ENCODE data around the gene MED15.
A peak's percentile ranks its signal among the peaks of the same experiment; 100 is the strongest.

MED15 gene

DNA sequence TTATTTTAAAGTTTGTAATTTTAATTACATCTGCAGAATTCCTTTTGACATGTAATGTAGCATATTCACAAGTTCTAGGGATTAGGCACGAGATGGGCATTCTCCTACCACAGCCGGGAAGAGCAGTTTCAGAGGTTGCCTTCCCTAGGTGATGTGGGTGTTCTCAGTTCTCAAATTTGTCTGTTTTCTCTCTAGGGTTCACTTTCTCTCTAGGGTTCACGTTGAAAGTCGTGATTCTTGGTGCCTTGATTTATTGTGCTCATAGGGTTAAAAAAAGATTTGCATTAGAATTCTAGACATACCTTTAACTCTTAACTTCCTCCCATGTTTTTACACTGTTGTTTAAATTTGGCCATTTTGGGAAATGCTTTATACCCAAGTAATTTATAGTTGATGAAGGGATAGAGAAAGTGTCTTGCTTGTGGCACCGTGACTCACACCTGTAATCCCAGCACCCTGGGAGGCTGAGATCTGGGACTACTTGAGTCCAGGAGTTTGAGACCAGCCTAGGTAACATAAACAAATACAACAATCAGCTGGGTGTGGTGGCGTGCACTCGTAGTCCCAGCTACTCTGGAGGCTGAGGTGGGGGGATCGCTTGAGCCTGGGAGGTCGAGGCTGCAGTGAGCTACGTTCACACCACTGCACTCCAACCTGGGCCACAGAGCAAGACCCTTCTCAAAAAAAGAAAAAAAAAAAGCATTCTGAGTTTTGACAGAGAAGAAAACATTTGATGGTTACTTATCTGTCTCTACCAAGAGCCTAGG lies 3.6 kb downstream of the MED15 start:
- no peak for DNase-seq

DNA sequence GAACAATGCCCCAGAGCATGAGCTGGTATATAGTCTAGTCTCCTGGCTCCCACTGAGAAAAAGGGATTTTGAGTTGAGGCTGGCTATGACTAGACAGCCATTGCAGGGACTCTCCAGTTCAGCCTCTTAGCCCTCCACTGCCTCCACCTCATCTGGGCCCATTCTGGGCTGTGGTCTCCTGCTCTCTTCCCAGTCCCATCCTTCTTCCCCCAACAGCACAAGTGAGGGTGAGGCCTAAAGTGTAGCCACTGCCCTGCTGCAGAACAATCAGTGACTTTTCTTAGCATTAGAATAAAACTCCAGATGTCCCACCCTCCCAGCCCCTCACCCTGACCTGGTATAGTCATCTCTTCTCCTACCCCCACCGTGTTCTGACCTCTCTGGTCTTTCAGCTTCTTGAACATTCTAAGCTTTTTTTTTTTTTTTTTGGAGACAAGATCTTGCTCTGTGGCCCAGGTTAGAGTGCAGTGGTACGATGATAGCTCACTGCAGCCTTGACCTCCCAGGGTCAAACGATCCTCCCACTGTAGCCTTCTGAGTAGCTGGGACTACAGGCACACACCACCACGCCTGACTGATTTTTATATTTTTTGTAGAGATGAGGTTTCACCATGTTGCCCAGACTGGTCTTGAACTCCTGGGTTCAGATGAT lies 4.3 kb downstream of the MED15 start:
- DNase-seq, result no peak

DNA sequence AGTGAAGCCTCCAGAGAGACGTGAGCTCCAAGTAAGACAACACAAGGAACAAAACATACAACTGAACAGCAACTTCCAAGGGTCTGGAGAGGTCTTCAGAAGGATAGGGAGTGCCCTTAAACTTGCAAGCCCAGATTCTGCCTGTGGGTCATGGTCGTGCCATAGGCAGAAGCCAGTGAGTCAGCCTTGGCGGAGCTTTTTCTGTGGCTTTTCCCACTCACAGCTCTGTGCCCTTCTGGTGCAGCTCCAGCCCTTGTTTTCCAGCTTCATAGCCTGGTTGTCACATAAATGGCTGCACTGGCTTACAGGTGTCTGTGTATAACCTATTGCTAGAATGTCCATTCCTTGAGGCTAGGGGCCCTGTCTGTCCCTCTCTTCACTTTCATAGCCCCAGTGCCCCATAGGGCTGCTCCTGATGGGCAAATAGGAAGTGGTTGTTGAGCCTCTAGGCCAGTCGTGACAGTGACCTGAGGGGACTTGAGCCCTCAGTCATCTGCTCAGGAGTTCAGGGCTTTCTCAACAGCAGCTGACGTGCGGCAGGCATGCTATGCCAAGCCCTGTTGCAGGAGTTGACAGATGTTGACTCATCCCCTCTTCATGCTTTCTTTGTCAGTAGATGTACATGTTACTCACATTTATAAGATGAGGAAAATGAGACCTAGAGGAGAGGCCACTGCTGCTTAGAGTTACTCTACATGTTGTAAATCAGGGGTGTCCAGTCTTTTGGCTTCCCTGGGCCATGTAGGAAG lies 7.4 kb downstream of the MED15 start:
- DNase-seq, result no peak

DNA sequence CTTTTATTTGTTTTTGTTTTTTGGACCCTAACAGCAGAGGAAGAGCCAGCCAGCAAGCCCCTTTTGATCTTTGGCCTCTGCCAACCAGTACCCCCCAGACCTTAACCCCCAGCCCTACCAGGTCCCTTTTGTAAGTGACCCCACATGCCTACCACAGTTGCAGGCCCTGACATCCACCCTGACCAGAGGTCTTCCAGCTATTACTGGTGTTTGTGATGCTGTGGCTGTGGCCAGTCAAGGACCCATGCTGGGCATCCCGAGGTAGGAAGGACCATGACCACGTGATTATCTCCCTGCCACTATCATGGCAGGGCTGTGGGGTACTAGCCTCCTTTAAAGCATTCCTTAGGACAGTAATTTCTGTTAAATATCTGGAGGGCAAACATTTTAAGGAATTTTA lies 9.0 kb downstream of the MED15 start:
- no peak for DNase-seq

DNA sequence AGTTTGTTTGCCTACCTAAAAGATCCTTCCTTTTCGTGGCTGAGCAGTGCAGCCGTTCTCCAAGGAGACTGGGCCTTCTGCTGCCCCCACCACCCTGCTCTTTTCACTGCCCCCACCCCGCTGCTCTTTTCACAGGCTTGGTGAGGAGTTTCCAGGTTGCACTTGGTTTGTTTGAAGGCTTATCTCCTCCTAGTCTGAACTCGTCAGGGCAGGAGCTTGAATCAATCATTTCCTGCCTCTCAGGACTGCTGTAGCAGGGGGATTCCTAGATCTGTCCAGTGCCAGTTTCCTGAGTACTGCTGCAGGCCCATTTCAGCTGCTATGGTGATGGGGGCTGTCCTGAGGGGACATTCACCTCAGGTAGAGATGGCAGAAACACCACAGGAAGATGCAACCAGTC lies 10.0 kb downstream of the MED15 start:
- DNase-seq, result no peak

DNA sequence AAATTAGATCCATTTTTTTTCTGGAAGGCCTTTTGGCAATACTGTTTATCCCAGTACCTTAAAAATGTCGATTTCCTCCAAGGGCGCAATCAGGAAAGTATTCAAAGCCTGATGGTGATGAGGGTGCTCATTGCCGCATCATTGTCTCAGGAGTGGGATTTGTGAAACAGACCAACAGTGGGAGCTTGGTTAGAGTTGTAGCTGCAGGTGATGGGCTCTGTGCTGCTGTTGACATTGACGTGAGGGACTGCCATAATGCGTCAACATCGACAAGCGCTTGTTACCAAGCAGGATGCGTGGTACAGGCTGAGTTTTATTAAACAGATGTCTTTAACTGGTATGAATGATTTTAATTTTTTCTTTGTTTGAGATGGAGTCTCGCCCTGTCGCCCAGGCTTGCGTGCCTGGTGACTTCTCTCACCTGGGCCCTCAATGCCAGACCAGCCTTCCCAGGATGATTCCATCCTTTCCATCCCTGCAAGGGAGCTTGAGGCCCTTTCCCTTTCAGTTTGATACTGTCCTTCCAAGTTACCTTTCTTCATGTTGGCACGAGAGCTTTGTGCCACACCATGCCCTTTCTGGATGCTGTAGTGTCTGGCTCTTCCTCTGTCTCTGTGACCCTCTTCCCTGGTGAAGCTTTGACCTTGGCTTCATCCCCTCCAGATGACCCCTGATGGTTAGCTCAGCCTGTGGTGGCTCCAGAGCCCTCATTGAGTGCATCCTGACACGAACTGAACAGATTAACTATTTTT lies 10.6 kb downstream of the MED15 start:
- DNase-seq, result no peak

DNA sequence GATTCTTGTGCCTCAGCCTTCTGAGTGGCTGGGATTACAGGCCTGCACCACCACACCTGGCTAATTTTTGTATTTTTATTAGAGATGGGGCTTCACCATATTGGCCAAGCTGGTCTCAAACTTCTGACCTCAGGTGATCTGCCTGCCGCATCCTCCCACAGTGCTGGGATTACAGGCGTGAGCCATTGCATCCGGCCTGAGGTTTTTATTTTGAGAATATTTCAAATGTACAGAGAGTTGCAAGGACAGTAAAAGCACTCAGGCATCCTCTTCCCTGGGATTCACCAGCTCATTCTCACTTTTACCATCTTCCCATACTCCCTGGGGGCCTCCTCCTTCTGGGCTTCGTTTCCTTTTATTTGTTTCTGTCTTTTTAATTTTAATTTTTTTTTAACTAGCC lies 12.1 kb downstream of the MED15 start:
- DNase-seq, result no peak

DNA sequence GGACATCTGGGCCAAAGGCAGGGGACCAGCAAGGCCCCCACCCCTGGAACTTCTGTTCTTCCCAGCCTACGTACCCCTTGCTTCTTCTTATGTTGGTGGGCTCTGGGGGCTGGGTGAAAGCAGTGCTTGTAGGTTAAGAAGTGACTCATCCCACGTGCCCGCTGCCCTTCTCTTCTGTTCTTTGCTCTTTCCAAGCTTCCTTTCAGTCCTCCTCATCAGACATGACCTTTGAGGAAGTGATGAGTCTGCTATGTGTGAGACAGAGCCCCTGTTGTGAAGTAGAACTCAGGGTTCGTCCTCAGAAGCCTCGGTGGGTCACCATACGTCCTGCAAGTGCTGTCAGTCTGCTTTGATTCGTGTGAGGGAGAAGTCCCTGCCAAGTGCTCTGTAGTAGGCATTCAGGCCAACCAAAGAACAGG lies 12.7 kb downstream of the MED15 start:
- DNase-seq, result no peak

DNA sequence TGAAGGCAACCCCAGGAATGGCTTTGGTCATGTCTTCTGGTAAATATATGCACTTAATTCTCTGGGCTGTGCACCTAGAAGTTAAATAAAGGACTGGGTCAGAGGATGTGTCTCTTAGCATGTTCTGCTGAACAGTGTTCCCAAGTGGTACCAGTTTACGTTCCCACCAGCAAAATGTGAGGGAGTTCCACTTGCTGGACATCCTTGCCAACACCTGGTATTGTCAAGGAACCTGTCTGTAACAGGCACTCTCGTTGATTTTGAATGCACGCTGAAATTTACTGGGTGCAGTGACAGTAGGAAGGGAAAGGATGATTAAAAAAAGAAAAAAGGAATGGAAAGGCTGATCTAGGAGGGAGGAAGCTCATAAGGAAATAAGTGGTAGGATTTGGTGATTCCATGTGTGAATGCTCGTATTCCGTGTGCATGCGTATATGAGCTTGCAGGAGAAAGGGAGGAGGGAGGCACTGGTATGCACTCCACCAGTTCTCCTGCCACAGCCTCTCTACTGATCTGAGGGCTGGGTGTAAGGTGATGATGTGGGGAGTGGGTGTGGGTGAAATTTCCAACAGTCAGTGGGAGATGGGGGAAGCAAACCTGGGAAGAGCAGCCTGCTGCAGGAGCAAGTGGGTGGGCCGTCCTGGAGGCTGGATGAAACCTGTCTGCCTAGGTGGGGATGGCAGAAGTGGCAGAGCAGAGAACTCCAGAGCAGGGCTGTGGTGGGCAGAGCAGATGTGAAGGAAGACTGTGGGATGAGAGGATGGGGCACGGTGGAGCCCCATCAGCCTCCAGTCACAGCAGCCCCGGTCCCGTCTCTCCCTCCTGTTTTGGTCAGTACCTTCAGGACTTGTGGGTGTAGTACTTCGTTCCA lies 15.0 kb downstream of the MED15 start:
- no peak for DNase-seq

DNA sequence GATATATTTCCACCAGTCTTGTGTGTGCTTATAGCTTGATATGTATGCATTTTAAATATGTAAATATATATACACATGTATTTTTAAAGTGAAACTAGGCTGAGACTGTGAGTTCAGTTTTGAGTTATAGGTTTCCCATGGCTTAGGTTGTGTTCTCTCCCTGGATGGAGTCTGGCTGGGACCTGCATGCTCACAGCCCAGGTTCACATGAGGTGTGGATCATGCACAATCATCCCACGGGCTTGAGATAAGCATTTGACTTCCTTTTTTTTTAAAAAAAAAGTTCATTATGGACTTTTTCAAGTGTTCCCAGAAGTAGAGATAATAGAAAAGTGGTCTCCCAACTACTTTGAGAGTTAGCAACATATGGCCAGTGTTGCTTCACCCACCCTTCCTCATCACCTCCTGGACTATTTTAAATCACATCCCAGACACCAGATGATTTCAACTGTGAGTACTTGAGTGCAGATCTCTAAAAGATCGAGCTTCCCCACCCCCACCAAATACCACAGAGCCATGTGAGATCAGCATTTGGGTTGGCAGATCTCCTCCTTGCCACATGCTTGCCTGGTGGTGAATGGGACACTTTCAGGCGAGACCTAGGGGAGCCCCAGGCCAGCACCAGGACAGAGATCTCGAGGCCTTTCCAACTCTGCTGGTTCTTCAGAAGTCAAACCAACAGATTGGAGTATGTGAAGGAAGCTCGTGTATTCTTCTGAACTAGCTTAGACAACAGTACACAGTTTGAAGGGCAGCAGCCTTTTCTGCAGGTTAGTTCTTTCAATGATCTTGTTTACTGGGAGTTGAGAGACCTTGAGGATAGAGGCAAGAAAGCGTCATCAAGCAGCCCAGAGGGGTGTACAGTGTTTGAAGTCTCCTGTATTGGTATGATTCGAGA lies 15.9 kb downstream of the MED15 start:
- no peak for DNase-seq

DNA sequence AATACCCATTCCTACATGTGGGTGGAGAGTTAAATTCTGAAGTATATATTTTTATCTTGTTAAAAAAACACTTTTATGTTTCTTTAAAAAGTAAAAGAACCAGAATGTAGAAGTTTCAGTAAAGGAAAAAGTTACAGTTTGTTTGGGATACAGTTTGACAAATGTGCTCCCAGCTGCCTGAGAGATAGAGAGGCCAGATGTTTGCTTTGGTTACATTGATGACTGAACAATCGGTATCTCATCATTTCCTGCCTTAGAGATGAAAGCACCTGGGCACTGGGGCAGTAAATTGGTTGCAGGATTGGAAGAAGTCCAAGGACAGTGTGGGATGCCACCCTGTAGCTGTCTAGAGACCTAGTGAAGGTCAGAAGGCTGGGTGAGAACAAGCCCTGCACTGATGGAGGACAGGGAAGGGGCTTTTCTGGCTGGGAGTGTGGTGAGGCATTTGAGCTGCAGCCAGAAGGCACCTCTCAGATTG lies 16.6 kb downstream of the MED15 start:
- no peak for DNase-seq

DNA sequence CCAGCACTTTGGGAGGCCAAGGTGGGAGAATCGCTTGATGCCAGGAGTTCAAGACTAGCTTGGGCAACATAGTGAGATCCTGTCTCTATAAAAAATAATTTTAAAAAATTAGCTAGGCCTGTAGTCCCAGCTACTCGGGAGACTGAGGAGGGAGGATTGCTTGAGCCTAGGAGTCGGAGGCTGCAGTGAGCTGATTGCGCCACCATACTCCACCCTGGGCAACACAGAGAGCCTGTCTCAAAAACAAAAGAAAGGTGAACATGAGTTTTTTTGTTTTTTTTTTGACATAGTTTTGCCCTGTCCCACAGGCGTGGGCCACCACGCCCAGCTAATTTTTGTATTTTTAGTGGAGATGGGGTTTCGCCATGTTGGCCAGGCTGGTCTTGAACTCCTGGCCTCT lies 17.6 kb downstream of the MED15 start:
- no peak for DNase-seq

DNA sequence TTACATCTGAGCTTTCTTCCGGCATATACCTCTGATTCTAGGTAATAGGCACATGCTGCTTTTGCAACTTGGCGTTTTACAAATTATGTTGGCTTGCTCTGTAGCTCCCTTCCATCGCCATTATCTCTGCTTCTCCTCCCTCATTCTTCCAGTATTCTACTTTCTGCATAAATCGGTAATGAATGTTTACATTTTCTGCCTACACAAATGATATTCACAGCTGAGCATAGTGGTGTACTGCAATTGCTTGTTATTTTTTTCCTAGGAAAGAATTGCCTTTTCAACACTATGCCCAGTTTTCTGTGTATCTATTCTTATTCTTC lies 18.9 kb downstream of the MED15 start:
- DNase-seq, result no peak

DNA sequence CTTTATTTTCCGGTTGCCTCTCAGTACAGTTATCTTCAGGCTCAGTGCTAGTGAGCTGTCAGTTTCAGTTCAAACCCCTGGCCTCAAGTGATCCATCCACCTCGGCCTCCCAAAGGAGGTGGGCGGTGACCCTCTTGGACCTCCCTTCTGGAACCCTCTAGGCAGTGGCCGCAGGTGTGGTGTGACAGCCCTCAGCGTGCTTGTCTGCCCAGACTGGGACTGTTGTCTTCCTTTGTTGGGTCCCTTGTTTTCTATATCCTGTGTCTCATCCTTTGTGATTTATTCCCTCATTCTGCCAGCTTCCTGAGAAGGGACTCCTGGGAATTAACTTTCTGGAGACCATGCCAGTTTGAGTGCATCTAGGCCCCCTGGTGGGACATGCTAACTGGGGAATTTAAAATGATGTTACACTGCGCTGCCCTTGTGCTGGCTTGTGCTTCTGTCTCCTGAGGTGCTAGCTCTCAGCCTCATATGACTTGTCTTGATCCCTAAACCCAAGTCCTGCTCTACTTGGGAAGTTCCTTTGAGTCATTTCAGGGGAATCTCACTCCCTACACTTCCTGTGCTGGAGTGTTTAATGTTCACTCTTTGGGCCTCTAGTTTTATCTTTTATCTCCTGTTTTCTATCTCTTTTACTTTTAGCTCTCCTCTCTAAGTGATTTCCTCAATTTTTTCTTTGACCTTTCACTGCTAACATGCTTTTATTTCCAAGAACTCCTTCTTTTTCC lies 19.4 kb downstream of the MED15 start:
- DNase-seq, result no peak

DNA sequence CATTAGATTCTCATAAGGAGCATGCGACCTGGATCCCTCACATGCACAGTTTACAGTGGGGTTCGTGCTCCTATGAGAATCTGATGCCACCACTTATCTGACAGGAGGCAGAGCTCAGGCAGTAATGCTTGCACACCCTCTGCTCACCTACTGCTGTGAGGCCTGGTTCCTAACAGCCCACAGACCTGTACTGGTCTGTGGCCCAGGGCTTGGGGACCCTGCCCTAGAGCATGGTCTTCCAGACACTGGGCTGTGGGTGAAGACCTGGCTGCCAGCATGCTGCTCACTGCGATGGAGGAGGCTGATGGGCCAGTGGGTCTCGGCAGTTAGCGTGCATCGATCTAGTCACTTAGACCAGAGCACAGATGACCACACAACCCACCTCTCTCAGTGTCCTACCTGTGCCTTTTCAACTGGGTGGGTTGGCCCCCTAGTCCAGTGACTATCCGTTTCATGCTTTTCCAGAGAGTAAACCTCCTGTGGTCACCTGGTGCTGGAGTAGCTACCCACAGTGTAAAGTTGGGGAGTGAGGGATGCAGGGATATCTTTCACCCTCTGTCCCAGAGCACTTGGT lies 21.1 kb downstream of the MED15 start:
- DNase-seq, result no peak

DNA sequence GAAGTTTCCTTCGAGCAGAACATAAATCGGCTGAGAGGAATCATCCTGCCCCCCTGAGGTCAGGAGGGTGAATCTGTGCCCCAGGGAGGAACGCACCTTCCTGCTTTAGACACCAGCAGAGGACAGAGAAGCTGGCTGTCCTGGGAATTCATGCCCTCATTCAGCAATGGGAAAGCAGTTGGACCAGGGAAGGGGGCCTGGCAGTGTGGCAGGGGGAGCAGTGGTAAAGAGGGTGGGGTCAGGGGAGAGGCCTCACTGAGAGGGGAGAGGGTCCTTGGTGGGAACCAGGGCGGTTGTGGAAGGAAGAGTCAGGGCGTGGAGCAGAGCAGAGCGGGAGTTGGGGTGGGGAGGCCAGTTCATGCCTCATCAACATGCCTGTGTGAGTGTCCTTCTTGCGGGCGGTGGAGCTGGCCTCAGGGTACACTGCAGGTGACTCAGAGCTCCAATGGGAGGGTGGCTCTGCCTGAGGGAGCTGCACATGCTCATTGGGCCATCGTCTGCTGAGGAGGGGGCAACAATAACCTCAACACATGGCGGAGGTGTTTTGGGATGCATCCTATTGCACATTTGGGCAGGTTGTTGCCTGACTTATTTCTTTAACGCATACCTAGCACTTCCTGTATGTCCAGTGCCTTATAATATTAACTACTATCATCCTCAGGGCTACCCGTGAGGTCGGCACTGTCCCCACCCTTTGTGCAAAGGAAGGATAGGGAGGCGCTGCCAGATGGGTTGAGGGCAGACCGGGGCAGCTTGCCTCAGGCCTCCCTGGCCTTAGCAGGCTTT lies 23.2 kb downstream of the MED15 start:
- no peak for DNase-seq

DNA sequence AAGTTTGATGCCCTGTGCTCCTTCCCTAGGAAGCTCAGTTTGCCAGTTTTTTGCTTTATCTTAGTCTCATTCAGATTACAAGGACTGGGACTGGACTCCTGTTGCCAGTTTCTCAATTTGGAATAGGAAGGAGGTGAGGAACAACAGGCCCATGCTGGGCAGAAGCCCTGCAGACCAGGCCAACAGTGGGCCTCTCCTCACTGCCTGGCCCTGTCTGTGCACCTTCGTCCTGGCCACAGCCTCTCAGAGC lies 23.7 kb downstream of the MED15 start:
- DNase-seq, result no peak

DNA sequence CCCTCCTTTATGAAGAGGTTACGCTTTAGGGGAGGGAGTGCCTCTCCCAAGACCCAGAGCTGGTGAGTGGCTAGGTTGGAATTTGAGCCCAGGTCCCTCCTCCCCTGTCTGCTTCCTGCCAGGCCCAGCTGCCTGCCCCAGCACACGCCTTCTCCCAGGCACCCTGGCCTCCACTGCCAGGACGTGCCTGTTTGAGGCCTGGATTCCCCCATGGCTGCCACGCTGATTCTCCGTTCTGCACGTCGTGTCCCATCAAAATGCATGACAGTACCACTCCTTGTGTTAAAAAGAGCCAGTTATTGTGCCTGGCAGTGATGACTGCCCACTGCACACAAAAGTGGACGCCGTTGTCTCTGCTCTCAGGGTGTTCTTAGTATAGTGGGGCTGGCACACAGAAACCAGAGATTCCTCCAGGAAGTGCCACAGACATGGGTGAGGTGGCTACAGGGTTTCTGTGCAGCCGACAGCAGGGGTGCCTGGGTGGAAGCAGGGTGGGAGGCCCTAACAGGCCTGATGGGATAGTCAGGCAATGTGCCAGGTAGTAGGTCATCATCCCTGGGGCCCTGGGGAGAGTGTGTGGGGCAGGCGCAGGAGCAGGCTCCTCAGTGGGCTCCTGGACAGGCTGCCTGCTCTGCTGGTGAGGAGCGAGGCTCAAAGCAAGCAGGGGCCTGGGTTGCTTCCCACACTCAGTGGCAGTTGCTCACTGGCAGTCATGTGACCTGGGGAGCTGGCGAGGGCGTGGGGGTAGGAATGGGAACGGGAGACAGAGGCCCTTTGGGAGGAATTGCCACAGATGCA lies 24.2 kb downstream of the MED15 start:
- DNase-seq, result peak; percentile 46

Measured in midbrain (tissue), 1 donor.